GM12874 (cell line): ENCODE data around the gene DPM1.

ENCODE experiments used
- TF ChIP-seq, protein P1 (sequence below): IDR thresholded peaks from 2 replicates; pipeline ENCODE4 v1.5.1; 2011; ENCODE audit warnings: low read depth, mild to moderate bottlenecking, control low read depth, low read length, moderate library complexity; ENCODE audit not compliant: insufficient read depth

DPM1 gene

DNA sequence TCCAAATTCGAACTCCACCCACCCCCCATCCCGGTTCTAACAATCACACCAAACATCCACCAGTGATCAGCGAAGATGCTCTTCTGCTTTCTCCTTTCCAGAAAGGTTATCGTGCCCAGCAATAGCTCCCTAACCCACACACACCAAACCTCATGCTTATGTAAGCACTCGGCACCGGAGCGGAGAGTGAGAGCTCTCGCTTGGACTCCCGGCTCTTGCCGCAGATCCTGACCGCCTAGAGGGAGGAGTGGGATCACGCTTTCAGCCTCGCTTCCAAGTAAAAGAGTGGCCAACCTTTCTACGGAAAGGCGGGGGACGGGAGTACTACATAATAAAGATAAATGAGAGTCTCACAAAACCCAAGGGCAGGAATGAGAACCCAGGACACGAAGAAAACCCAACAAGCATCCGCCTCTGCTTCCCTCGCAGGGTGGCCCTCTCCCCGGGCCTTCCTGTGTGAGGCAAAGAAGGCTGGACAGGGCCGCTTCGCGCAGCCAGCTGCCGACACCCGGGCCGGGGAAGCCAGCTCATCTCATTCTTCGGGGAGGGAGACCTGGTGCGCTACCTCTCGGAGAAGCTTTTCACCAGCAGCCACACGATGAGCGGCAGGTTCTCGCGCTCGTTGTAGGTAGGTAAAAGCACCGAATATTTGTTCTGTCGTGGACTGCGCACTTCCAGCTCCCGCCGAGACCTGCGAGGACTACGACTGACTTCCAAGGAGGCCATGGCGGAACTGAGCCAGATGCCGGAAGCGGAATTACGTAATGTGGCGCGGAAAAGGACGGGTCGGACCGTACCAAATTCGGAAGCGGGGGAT, at the start of gene DPM1:
Gene DPM1, minus strand, starts transcription at position 735 of the 817 bp plus-strand sequence. Its CDS starts 9 bp downstream, at position 726.
- TF ChIP-seq, protein P1, sequence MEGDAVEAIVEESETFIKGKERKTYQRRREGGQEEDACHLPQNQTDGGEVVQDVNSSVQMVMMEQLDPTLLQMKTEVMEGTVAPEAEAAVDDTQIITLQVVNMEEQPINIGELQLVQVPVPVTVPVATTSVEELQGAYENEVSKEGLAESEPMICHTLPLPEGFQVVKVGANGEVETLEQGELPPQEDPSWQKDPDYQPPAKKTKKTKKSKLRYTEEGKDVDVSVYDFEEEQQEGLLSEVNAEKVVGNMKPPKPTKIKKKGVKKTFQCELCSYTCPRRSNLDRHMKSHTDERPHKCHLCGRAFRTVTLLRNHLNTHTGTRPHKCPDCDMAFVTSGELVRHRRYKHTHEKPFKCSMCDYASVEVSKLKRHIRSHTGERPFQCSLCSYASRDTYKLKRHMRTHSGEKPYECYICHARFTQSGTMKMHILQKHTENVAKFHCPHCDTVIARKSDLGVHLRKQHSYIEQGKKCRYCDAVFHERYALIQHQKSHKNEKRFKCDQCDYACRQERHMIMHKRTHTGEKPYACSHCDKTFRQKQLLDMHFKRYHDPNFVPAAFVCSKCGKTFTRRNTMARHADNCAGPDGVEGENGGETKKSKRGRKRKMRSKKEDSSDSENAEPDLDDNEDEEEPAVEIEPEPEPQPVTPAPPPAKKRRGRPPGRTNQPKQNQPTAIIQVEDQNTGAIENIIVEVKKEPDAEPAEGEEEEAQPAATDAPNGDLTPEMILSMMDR: no peak

DNA sequence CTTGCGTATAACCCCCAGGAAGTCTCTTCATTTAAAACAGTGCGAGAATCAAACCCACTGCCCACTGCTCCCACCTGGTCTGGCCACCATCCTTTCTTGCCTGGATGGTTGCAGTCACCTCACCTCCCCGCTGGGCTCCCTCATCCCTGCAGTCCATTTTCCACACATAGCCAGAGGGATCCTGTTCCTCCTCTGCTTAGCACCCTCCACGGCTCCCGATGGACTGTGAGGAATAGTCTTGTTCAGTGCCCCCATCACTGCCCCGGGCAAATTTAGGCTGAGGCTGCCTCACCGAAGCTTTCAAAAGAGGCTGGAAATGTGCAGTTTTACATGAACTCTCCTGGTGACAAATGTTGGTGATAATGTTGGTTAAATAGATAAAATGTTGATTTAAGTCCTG, 46.9 kb upstream of the DPM1 start:
- TF ChIP-seq, protein P1: no peak

DNA sequence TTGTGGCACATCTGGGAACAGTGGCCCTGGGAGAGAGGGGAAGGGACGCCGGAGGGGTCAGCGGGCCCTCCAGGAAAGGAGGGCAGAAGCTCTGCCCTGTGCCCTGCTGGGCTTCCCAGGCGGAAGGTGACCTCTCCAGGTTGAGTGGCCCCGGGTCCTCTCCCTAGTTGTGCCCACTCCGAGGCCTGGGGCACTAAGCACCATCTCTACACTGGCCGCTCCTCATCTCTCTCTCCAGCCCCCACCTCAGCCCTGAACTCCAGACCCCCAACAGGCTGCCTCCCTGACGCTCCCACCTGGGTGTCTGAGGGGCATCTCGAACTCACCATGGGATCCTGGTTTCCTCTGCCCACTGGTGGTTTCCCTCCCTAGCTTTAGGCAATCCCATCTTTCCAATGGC, 46.4 kb upstream of the DPM1 start:
- TF ChIP-seq, protein P1: no peak

DNA sequence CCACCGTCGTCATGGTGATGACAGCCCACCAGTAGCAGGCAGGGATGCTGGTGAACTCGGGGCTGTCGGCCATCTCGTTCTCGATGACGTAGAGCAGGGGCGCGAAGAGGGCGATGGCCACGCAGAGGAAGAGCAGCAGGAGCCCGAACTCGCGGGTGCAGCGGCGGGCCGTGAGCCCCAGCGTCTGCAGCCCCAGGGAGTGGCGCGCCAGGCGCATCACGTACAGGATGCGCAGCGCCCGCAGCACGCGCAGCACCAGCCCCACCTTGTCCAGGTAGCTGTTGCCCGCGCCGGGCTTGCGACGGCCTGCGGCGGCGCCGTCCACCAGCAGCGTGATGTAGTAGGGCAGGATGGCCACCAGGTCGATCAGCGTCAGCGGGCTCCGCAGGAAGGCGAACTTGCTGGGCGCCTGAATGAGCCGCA, 46.0 kb upstream of the DPM1 start:
- TF ChIP-seq, protein P1: no peak

DNA sequence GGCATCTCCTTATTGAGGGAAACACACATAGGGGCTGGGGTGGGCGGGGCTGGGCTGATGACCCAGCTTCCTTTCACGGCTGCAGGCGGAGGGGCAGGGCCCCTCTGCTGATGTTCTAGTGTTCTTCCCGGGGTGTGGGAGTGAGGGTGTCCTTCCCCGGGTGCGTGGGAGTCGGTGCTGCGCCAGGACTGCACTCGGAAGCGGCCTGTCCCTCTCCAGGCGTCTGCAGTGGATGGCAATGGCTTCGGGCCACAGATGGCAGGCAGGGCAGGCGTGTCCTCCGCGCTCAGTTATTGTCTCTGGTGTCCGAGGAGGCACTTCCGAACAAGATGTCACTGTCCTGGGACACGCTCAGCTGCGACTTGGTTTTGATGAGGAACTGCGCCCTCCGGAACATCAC, 45.4 kb upstream of the DPM1 start:
- TF ChIP-seq, protein P1: no peak

DNA sequence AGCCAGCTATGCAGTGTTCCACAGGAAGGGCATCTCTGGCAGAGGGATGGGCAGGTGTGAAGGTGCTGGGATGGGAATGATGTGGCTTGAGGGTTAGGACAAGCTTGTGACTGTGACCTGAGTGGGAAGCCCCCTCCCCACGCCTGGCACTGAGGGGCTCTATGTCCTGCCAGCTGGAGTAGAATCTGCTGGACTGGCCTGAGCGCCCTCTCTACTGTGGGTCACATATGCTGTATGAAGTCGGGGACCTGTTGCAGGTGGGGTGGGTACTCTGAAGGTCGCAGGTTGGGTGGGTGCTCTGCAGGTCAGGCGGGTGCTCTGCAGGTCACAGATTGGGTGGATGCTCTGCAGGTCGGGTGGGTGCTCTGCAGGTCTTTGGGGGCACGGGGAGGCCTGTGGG, 44.3 kb upstream of the DPM1 start:
- TF ChIP-seq, protein P1: no peak

DNA sequence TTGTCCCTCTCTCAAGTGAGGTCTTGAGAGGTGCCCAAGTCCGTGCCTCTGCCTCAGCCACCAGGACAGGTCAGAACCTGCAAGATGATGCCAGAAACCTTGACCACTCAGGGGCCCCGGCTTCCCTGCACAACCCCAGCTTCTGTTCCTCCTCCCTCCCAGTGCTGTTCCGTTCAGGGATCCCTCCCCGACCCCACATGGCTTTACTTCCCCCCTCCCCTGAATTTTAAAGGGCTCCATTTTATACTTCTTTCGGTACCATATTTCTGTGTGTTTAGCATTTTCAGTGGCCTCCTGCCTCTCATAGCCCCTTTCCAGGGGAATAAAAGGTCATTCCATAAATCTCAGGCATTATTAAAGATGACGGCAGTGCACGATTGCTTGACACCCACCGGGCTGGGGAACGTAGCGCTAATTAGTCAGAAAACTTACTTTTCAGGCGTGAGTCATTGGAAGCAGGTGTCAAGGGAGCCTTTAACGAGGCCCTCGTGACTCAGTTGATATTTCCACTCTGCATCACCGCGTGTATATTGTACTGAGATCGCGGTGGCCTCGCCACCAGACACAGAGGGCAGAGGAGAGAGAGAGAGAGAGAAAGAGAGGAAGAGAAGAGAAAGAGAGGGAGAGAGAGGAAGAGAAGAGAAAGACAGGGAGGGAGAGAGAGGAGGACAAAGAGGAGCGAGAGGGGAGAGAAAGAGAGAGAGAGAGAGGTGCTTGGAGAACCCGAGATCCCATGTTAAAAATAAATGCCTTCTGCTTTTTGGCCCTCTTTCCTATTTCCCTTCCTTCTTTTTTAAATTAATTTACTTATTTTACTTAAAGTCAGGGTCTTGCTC, 43.3 kb upstream of the DPM1 start:
- TF ChIP-seq, protein P1: no peak
